ENCODE data around the gene ZNF594.
"Not testable (repeated sequence)": the region's sequence is repeated elsewhere in the genome, so short reads cannot be mapped to it uniquely, and the experiment has no call there.

The ZNF594 gene

DNA sequence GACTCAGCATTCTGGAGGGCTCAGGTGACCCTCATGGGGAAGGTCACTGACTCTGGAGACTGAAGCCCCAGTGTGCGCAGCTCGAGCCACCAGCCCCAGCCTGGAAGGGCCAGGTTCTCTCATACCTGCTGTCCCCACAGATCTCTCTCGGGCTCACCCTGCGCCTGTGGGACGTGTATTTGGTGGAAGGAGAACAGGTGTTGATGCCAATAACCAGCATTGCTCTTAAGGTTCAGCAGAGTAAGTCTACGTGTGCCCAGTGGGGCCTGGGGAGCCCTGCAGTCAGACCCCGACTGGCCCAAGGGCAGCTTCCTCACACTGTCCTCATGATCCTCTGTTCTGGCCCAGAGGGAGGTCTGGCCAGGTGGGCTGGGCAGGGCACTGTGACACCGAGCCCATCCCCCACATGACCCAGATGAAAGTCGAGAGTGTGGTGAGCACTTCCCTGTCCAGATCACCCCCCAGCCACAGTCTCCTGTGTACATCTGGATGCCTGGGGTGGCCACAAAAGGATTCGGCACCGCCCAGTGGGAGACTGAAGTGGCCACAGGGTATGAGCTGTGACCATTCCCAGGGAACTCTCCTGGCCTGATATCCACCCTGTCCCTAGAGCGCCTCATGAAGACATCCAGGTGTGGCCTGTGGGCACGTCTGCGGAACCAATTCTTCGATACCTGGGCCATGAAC is 54.0 kb downstream of the ZNF594 start:
- H3K27ac ChIP-seq; DNase-seq (ENCODE audit: low read depth, low spot score): not testable (repeated sequence)

DNA sequence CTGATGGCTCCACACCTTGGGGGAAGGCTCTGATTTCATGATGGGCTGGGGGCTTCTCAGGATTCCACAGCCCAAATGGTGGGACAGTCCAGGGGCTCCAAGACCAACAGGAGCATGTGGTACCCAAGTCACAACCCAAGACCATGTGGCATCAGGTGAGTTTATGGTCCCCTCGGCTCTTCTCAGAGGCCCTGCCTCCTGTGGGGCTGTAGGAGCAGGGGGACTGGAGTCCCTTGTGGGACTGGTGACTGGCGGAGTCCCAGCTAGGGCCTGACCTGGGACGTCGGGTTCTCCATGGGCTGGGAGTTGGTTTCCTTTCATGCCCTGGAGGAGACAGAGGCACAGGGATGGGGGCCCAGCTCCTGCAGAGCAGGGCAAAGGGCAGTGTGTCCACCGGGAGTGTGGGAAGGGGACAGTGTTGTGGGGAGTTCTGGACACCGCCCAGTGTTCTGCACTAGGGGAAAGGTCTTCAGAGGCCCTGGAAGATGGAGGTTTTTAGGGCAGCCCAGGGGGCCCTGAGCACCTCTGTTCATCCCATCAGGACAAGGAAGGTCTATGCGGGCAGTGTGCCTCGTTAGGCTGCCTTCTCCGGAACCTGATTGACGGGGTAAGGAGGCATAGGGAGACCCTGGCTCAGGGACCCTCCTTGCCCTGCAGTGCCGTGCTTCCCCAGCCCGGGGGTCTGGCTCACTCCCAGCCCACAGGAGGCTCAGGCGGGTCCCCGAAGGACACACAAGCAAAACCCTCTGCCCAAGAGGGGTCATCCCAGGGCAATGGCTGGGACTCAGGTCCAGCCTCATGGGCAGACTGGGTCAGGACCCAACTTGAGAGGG is 54.9 kb downstream of the ZNF594 start:
- H3K27ac ChIP-seq; DNase-seq (ENCODE audit: low read depth, low spot score): not testable (repeated sequence)

DNA sequence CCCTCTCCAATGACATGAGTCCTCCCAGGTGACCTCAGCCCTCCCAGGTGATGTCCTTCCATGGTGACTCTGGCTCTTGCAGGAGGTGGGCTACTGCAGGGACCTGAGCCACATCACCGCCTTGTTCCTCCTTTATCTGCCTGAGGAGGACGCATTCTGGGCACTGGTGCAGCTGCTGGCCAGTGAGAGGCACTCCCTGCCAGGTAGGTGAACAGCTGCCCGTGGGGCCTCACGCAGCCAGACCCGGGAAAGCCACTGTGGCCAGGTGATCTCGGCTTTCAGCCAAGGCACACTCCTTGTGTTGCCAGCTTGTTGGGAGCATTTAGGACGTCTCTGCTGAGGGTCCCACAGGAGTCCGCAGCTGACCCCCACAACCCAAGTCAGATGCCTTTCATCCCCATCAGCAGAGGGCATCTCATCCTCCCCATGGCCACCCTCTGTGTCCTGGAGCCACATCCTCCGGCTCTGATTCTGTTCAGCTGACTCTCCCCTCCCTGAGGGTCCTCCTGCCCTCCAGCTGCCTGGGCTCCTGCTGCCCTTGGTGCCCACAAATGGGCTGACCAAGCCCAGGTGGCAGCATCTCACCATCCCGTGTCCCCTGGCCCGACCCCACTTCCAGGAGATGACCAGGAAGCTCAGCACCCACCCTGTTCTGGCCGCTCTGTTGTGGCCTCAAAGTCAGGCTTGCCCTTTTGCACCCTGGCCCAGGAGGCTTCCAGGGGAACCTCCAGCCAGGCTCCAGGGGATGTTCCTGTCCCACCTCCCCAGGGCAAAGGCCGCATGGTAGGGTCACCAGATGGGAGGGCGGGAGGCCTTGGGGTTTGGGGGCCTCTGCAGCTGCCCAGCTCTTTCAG is 55.7 kb downstream of the ZNF594 start:
- no peak for DNase-seq (ENCODE audit: low read depth, low spot score)
- no peak overlapping the region for H3K27ac ChIP-seq

DNA sequence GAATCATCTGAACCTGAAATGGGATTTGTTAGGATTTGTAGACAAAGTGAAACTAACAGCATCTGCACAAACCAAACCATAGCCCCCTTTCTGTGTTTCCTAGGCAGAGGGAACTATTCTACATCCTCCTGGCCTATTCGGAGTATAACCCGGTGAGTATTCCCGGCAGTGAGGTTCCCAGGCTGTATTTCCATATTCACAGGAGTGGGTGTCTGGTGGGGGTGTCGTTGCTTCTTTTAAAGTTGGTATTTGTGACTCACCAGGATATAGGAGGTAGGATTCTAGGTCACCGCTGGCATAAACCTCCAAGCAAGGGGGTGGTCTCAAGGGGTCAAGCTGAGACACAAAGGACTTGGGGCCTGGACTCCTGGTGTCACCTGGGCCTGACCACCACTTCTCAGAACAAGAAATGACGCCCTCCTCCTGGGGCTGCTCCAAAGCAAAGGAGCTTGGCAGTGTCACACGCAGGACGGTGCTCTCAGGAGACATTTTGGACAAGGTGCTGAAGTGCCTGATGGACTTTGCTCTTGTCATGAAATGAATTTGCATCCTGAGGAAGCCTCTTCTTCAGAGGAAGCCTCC is 56.4 kb downstream of the ZNF594 start:
- DNase-seq (ENCODE audit: low read depth, low spot score) = not testable (repeated sequence)

DNA sequence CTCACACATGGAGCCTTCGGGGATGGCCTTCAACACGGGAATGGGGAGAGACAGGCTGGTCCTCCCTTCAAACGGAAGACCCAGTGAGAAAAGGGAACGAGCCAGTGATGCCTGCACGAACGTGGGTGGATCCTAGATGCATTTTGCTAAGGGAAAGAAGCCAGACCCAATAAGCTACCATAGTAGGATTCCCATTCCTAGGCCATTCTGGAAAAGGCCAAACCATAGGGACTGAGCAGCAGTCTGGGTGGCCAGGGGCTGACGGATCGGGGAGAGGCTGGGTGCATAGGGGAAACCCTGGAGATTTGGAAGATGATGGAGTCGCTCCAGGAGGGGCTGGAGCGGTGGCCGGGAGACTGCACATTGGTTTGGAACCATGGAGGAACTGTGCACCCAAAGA is 57.1 kb downstream of the ZNF594 start:
- H3K27ac ChIP-seq; DNase-seq (ENCODE audit: low read depth, low spot score): not testable (repeated sequence)

More for the DNA sequence above, 56.4 kb downstream of the ZNF594 start:
- H3K27ac ChIP-seq = not testable (repeated sequence)

DNA sequence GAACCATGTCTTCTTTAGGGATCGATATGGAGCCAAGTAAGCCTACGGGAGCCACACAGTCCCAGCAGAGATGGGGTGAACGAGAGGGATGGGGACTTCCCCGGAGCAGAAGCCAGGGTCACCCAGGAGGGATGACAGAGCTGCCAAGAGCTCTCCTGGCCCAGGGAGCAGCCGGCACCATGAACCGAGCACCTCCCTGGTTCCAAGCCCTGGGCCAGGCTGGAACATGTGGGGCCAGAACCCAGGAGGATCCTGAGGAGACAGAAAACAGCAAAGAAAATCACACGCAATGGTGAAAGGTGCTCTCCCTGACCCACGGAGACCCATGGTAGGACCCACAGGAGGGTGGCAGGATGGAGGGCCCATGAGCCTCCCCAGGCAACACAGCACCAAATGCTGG is 57.7 kb downstream of the ZNF594 start:
- not testable (repeated sequence) for H3K27ac ChIP-seq; DNase-seq (ENCODE audit: low read depth, low spot score)

DNA sequence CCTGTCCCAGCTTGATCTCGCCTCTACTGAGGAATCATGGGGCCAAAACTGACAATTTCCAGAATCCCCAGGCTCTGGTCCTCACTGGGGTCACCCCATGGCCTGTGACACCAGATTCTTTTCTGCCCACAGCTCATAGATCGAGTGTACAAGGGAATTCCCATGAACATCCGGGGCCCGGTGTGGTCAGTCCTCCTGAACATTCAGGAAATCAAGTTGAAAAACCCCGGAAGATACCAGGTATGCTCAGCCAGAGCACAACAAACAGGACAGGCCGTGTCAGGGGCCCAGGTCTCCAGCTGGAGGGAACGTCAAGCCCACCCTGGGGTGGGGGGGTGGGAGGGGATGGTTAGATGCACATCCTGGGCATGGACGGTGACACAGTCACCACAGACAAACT is 58.4 kb downstream of the ZNF594 start:
- no peak overlapping the region for H3K27ac ChIP-seq
- no peak for DNase-seq (ENCODE audit: low read depth, low spot score)

DNA sequence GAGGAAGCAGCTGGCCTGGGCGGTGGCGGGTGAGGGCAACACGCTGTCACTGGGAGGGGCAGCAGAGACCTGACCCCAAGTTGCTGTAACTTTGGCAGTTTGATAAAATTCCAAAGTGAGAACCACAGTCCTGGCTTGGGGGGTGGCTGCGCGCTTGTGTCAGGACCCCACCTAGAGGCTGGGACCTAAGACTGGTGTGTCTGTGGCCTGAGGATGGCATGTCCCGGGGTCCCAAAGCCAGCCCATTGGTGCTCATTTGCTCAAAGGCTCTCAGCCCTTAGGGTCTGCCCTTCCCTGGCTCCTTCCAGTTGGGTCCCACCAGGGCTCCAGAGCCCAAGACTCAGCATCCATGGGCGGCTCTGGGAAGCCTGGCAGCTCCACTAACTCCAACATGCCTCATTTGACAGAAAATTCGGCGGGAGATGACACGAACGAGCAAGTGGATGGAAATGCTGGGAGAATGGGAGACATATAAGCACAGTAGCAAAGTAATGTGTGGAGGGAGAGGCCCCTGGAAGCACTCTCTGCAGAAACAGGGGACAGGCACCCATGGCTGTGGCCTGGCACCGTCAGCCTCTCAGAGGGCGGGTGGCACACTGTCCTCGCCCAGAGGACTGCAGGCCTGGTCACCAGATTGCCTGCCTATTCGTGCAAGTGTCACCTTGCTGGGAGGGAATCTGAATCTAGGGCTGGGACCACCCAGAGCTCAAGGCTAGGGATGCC is 59.0 kb downstream of the ZNF594 start:
- not testable (repeated sequence) for H3K27ac ChIP-seq; DNase-seq (ENCODE audit: low read depth, low spot score)

DNA sequence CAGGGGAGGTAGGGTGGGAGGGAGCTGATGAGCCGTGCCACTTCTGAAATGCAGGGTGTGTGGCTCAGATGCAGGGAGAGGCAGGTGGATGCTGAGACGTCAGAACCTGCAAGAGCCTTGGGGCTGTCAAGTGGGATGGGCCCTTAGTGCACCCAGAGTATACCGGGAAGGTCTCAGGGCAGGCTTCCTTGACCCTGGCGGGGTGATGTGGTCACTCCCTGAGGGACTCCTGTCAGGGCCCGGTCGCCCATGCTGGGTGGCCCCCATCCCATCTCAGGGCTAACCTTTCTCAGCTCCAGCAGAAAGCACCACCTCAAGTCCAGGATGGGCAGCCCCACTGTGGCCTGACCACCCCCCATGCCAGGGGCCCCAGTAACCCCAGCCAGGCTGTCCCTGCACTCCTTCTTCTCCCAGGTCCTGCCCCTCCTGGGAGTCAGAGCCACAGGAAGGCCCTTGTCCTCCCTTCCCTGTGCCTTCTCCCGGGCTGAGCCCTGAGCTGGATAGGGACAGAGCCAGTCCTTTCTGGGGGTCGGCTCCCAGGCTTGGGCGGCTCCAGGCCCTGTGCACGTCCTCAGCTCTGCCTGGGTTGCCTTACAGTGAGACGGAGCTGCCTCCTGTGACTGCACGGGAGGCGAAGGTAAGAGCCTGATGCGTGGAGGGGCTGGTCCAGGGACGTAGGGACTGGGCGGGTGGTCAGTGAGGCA is 59.7 kb downstream of the ZNF594 start:
- H3K27ac ChIP-seq; DNase-seq (ENCODE audit: low read depth, low spot score): not testable (repeated sequence)

DNA sequence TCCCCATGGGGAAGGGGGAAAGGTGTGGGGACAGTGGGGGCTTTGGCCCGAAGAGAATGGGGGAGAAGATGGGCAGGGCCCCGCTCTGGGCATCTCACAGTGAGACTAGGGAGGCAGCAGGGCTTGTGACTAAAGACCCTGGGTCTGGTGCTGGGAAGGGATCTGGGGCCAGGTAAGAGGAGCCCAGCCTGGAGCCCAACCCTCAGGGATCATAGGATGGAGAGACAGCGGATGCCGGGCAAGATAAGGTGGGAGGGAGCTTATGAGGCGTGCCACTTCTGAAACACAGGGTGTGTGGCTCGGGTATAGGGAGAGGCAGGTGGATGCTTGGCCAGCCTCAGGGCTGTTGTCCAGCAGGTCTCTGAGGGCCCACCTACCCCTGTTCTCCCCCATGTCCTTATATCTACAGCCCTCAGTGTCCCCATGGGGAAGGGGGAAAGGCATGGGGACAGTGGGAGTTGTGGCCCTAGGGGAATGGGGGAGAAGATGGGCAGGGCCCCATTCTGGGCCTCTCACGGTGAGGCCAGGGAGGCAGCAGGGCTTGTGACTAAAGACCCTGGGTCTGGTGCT is 60.4 kb downstream of the ZNF594 start:
- no peak for DNase-seq (ENCODE audit: low read depth, low spot score)
- H3K27ac ChIP-seq = no peak overlapping the region

DNA sequence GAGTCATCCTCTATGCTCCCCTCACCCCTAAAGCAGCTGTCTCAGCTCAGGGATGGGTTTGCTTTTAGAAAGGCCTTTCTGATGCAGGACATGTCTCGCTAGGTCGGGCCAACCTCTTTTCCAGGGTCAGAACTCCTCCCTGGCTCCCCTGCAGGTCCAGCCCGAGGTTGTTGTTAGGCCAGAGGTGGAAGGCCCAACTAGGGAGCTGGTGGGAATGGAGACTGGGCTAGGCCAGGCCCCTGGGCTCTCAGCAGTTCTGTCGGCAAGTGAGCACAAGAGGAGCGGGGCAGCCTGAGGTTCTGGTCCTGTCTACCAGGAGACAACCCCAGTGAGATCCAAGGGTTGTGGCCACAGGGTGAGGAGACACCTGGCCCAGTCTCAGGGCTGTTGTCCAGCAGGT is 61.0 kb downstream of the ZNF594 start:
- H3K27ac ChIP-seq; DNase-seq (ENCODE audit: low read depth, low spot score): not testable (repeated sequence)

DNA sequence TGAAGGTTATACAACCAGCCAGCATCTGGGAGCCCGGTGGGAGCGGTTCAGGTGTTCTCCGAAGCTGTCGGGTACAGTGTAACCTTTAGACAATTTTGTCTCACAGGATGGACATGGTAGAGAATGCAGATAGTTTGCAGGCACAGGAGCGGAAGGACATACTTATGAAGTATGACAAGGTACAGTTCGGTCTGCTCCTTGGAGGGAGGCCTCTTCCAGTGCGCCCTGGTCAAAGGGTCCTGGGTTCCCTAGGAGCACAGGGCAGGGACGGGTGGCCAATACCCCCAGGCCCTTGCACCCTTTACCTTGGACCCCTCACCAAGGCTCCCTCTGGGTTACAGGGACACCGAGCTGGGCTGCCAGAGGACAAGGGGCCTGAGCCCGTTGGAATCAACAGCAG is 61.4 kb downstream of the ZNF594 start:
- not testable (repeated sequence) for H3K27ac ChIP-seq; DNase-seq (ENCODE audit: low read depth, low spot score)

DNA sequence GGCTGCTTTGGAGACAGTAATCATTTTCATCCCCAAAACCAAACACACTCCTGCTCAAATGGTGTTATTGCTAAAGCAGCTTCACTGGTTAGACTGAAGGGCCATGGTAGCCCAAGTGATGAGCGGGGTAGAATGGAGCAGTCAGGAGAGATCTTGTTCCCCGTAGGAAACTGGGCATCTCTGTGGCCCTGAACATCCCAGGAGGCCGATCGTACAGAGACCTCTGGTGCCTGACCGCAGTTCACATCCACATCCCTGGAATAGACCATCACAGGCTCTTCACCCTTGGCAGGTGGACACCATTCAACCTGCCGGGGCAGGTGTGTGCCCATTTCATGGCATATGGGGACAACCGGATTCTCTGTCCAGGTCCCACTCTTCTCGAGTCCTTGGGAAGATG is 61.9 kb downstream of the ZNF594 start:
- H3K27ac ChIP-seq; DNase-seq (ENCODE audit: low read depth, low spot score): not testable (repeated sequence)

Measured in epithelial cell of prostate (primary cell).